Subcutaneous preadipocyte (primary cell): ENCODE measurements around the gene CCDC186. TPM values are rescaled to one million over a fixed set of nuclear protein-coding genes. Genes with fewer than 3 reads are reported as not detected.

Source experiments
- small RNA-seq: library from RNA; depleted of rRNA; stranded (forward); fragments of <200 nt; gene quantifications from one replicate; pipeline ENCODE3, GENCODE V24; 2012
- total RNA-seq: library from RNA; depleted of rRNA; stranded (reverse); fragments of >200 nt; gene quantifications from 2 replicates; pipeline ENCODE4 v1.2.3, GENCODE V29; 2012

Gene CCDC186
- 9.4 and 10.3 TPM in 2 replicates for total RNA-seq

GRCh38 chr10:114173921-114174694 lies at the start of gene CCDC186:
Gene CCDC186 (minus strand): TSS chr10:114174203. CDS start chr10:114163268, 10,935 bp downstream.

GRCh38 chr10:114179148-114179547 lies 5.1 kb upstream of the CCDC186 start, which contains the start of gene TDRD1:
Gene TDRD1 (plus strand): TSS chr10:114179353. CDS start chr10:114187832, 8,479 bp downstream.

Small RNA genes lying within 50 kb of the gene (small RNA-seq; reads per million reads assigned to genes)
- not detected for gene RF02277
- gene RNU6-709P, result not detected

Other genes starting within 250 kb of the CCDC186 start
- gene ADRB1, start 130.3 kb downstream of the CCDC186 start, total RNA-seq, result not detected in 2 replicates
- 2.6 and 3.3 TPM in 2 replicates for gene TDRD1, start 5.2 kb upstream of the CCDC186 start, total RNA-seq
- gene VWA2, start 65.1 kb upstream of the CCDC186 start, total RNA-seq, result under 0.01 and 0.20 TPM in 2 replicates
- gene AFAP1L2, start 230.3 kb upstream of the CCDC186 start, total RNA-seq, result under 0.01 and 0.20 TPM in 2 replicates